ENCODE data around the gene MECP2.
A peak's percentile ranks its signal among the peaks of the same experiment; 100 is the strongest.

The MECP2 gene

DNA sequence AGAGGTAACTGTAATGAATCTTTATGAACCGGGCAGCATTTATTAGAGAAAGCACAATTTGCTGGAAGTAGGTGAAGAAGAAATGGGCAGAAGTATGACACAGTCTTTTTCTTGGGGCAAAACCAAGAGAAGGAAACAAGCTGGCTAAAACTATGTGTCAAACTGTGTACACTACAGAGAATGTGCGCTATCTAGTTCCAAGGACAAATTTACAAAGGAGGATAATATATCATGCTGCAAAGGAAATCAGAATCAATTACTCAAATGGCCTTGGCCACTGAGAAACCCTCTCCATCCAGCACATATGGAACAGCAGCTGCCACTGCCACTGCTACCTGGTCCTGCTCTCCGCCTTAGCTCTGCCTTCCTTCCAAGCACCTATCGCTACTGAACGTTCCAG is 17.1 kb upstream of the MECP2 start:
- Histone ChIP-seq H3K27me3 (ENCODE audit: low read length) (no peaks in the 10 kb centered on the region), H3K79me2 (ENCODE audit: insufficient read depth, low read length) (no peaks in the 10 kb centered on the region), H3K36me3 (ENCODE audit: low read length) (no peaks in the 10 kb centered on the region), H3K27ac (ENCODE audit: low read depth, low read length) (no peak overlapping the region), H3K4me2 (ENCODE audit: low read depth, low read length, poor library complexity, severe bottlenecking) (no peak overlapping the region), H3K9me3 (ENCODE audit: insufficient read depth, low read length) (no peaks in the 10 kb centered on the region), H3K9me2 (replicated peaks; ENCODE audit: insufficient read depth, low read length) (no peaks in the 10 kb centered on the region), H3F3A (ENCODE audit: insufficient read depth) (no peaks in the 10 kb centered on the region), H2AFZ (ENCODE audit: low read depth, low read length, severe bottlenecking) (no peak overlapping the region), H4K20me1 (ENCODE audit: low read depth, low read length) (no peaks in the 10 kb centered on the region), H3K9ac (ENCODE audit: low read length) (no peak overlapping the region), H3K4me3 (ENCODE audit: insufficient read depth, low read length, poor library complexity, severe bottlenecking) (no peak overlapping the region)
- TF ChIP-seq, protein P1, sequence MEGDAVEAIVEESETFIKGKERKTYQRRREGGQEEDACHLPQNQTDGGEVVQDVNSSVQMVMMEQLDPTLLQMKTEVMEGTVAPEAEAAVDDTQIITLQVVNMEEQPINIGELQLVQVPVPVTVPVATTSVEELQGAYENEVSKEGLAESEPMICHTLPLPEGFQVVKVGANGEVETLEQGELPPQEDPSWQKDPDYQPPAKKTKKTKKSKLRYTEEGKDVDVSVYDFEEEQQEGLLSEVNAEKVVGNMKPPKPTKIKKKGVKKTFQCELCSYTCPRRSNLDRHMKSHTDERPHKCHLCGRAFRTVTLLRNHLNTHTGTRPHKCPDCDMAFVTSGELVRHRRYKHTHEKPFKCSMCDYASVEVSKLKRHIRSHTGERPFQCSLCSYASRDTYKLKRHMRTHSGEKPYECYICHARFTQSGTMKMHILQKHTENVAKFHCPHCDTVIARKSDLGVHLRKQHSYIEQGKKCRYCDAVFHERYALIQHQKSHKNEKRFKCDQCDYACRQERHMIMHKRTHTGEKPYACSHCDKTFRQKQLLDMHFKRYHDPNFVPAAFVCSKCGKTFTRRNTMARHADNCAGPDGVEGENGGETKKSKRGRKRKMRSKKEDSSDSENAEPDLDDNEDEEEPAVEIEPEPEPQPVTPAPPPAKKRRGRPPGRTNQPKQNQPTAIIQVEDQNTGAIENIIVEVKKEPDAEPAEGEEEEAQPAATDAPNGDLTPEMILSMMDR (IDR thresholded peaks at IDR 0.05; ENCODE audit: insufficient read depth, low read length, poor library complexity, severe bottlenecking) = no peak
- no peak for TF ChIP-seq EZH2phosphoT487 (conservative IDR thresholded peaks at IDR 0.05; ENCODE audit: low read length)

DNA sequence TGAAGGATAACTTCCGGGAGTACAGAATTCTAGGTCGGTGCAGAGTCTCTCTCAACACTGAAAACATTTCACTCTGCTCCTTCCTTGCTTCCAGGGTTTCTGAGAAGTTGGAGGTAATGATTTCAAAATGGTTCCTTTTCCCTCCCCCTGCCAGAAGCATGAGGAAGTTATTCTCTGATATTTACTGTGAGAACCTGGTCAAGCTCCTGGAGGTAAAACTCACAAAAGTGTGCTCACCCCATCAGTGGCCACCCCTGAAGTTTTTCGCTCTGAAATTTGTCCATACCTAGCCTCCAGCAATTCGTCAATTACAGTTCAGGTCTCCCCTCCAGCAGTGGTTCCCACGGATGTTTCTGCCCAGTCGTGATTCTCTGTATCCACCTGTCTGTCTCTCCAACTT is 16.2 kb upstream of the MECP2 start:
- TF ChIP-seq, protein P1 (IDR thresholded peaks at IDR 0.05; ENCODE audit: insufficient read depth, low read length, poor library complexity, severe bottlenecking) = no peak
- TF ChIP-seq EZH2phosphoT487 (conservative IDR thresholded peaks at IDR 0.05; ENCODE audit: low read length) = no peak

DNA sequence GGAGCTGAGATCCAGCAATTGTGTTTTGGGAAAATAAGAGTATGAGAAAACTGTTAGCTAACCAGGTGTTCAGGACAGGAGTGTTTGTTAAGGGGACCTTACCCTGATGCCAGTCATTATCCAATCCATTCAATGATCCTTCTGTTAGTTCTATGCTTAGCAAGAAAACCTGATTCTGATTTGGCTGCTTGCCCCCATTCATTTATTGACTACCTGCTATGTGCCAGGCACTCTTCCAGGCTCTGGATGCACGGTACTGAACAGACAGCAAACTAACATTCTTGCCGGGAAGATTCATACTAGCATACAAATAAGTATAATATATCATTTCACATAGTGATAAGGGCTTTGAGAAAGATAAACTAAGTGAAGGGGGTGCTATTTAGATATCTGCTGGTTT is 1.0 kb upstream of the MECP2 start:
- Histone ChIP-seq H3K4me3 (ENCODE audit: insufficient read depth, low read length, poor library complexity, severe bottlenecking) (no peak overlapping the region), H3K27ac (ENCODE audit: low read depth, low read length) (no peak overlapping the region), H3K36me3 (ENCODE audit: low read length) (no peaks in the 10 kb centered on the region), H3K9me3 (ENCODE audit: insufficient read depth, low read length) (no peaks in the 10 kb centered on the region), H3K27me3 (ENCODE audit: low read length) (no peaks in the 10 kb centered on the region), H3K79me2 (ENCODE audit: insufficient read depth, low read length) (peaks cover 34% of the 10 kb centered on the region), H3F3A (ENCODE audit: insufficient read depth) (no peaks in the 10 kb centered on the region), H4K20me1 (ENCODE audit: low read depth, low read length) (0 out of 2 replicates have a peak, but pooled peaks cover 10% of the 10 kb centered on the region), H3K4me2 (ENCODE audit: low read depth, low read length, poor library complexity, severe bottlenecking) (peak overlapping the region; percentile 87), H2AFZ (ENCODE audit: low read depth, low read length, severe bottlenecking) (peak overlapping the region; percentile 84), H3K9ac (ENCODE audit: low read length) (peak overlapping the region; percentile 56), H3K9me2 (replicated peaks; ENCODE audit: insufficient read depth, low read length) (no peaks in the 10 kb centered on the region)
- no peak for TF ChIP-seq EZH2phosphoT487 (conservative IDR thresholded peaks at IDR 0.05; ENCODE audit: low read length)
- TF ChIP-seq, protein P1 (IDR thresholded peaks at IDR 0.05; ENCODE audit: insufficient read depth, low read length, poor library complexity, severe bottlenecking) = no peak

More for the DNA sequence above, 16.2 kb upstream of the MECP2 start:
- H4K20me1 ChIP-seq (ENCODE audit: low read depth, low read length) = no peaks in the 10 kb centered on the region
- no peaks in the 10 kb centered on the region for H3F3A ChIP-seq (ENCODE audit: insufficient read depth)
- no peak overlapping the region for H3K27ac ChIP-seq (ENCODE audit: low read depth, low read length)
- no peaks in the 10 kb centered on the region for H3K79me2 ChIP-seq (ENCODE audit: insufficient read depth, low read length)
- no peak overlapping the region for H3K9ac ChIP-seq (ENCODE audit: low read length)
- H3K4me3 ChIP-seq (ENCODE audit: insufficient read depth, low read length, poor library complexity, severe bottlenecking) = no peak overlapping the region
- no peak overlapping the region for H3K4me2 ChIP-seq (ENCODE audit: low read depth, low read length, poor library complexity, severe bottlenecking)
- no peaks in the 10 kb centered on the region for H3K9me3 ChIP-seq (ENCODE audit: insufficient read depth, low read length)
- H3K36me3 ChIP-seq (ENCODE audit: low read length) = no peaks in the 10 kb centered on the region
- no peaks in the 10 kb centered on the region for H3K27me3 ChIP-seq (ENCODE audit: low read length)
- H3K9me2 ChIP-seq (replicated peaks; ENCODE audit: insufficient read depth, low read length) = no peaks in the 10 kb centered on the region
- H2AFZ ChIP-seq (ENCODE audit: low read depth, low read length, severe bottlenecking) = no peak overlapping the region
